ENCODE measurements around the gene TMEM259. TPM values are rescaled to one million over a fixed set of nuclear protein-coding genes. Genes with fewer than 3 reads are reported as not detected.

TMEM259 gene
- total RNA-seq, 1 experiment from 2014 or later: 202 TPM

GRCh38 chr19:962683-963400 is 58.1 kb downstream of the TMEM259 start:
- H4K20me1 ChIP-seq (ENCODE audit: insufficient read depth): no peaks in the 10 kb centered on the region
- POLR2A ChIA-PET: no interaction called here
- no peaks in the 10 kb centered on the region for H3K79me2 ChIP-seq (ENCODE audit: insufficient read depth, low read length)
- H3K27me3 ChIP-seq (ENCODE audit: insufficient read depth, low read length): no peaks in the 10 kb centered on the region
- RAD21 ChIA-PET (ENCODE audit: low non-redundant PET in 1 of 2, low total read pairs in 2 of 2, uncharacterized antibody in 2 of 2, unreplicated experiment in 2 of 2): no interaction called here
- no peaks in the 10 kb centered on the region for H3K9me2 ChIP-seq (ENCODE audit: insufficient read depth)
- no peak overlapping the region for H3K4me3 ChIP-seq (replicated peaks in 1 of 2; ENCODE audit: low read depth in 1 of 2, low read length in 2 of 2)
- DNase-seq (ENCODE audit: low read depth, low spot score) (no peak), ATAC-seq (no peak)
- intact Hi-C loops (cut with micrococcal nuclease): no loop called here
- H2AFZ ChIP-seq (ENCODE audit: low read depth, low read length, poor library complexity, severe bottlenecking): no peak overlapping the region
- CTCF ChIA-PET: no interaction called here
- peaks cover 4 to 23% of the 10 kb centered on the region in 2 experiments for H3K36me3 ChIP-seq (ENCODE audit: control insufficient read depth in 1 of 2, insufficient read depth in 2 of 2, low read length in 2 of 2)
- H3K4me2 ChIP-seq (ENCODE audit: low read length): no peak overlapping the region
- BruUV-seq (replicated peaks): no TSS peak
- H3K4me1 ChIP-seq (ENCODE audit: control insufficient read depth in 1 of 2, insufficient read depth in 2 of 2, low read length in 2 of 2): peaks cover 23 to 45% of the 10 kb centered on the region in 2 experiments
- H3K9ac ChIP-seq (ENCODE audit: low read length): no peak overlapping the region
- H3K9me3 ChIP-seq (ENCODE audit: control insufficient read depth in 1 of 2, insufficient read depth in 1 of 2, low read depth in 1 of 2, low read length in 2 of 2): no peaks in the 10 kb centered on the region
- no peak for TF ChIP-seq POLR2AphosphoS5 (IDR thresholded peaks at IDR 0.05; ENCODE audit: low read depth, low read length)
- TF ChIP-seq POLR2A (IDR thresholded peaks at IDR 0.05; ENCODE audit: borderline replicate concordance, extremely low read depth, insufficient read depth, insufficient read length): no peak
- TF ChIP-seq REST (IDR thresholded peaks at IDR 0.05; ENCODE audit: low read depth): no peak
- no peak for TF ChIP-seq YY1 (IDR thresholded peaks at IDR 0.05; ENCODE audit: extremely low read depth, insufficient replicate concordance, low read depth, low read length)
- TF ChIP-seq EGR1 (IDR thresholded peaks at IDR 0.05; ENCODE audit: low read depth): no peak
- no peak overlapping the region for H3K27ac ChIP-seq (ENCODE audit: low read depth, low read length)

Data from HCT116 (cell line).